Esophagus muscularis mucosa (tissue), 4 donors: ENCODE measurements around the gene SYTL1. TPM values are rescaled to one million over a fixed set of nuclear protein-coding genes. Genes with fewer than 3 reads are reported as not detected.

Experiments used
- DNase-seq: peaks from one replicate; pipeline ENCODE4 v3.0.0-alpha.2; 2017; ENCODE audit errors: extremely low spot score
- H3K27ac ChIP-seq, 4 donors: fragments of 200-600 bp; sonication (generic); replicated peaks in 1 of 4; 1 replicate in 3 of 4; 2 replicates in 1 of 4; pipeline ENCODE4 v1.5.1; 2016 to 2019; ENCODE audit warnings: mild to moderate bottlenecking in 1 of 4
- H3K27me3 ChIP-seq, 4 donors: fragments of 200-600 bp; sonication (generic); one replicate each; pipeline versions ENCODE4 v1.5.1 to v1.6.0; 2016 to 2019
- H3K36me3 ChIP-seq, 4 donors: fragments of 200-600 bp; sonication (generic); one replicate each; pipeline ENCODE4 v1.5.1; 2016 to 2019
- H3K4me1 ChIP-seq, 4 donors: fragments of 200-600 bp; sonication (generic); one replicate each; pipeline ENCODE4 v1.5.1; 2016 to 2019
- H3K4me3 ChIP-seq, 4 donors: fragments of 200-600 bp; sonication (generic); 1 replicate in 2 of 4; 2 replicates in 2 of 4; pipeline ENCODE4 v1.5.1; 2016 to 2019; ENCODE audit warnings: mild to moderate bottlenecking in 4 of 4, moderate library complexity in 1 of 4
- H3K9me3 ChIP-seq, 4 donors: fragments of 200-600 bp; sonication (generic); 1 replicate in 3 of 4; 2 replicates in 1 of 4; pipeline ENCODE4 v1.5.1; 2016 to 2019
- CTCF ChIP-seq, 3 experiments: fragments of 200-600 bp in 2 of 3; fragments of 450-650 bp in 1 of 3; sonication (generic) in 2 of 3; IDR thresholded peaks; one replicate each; pipeline ENCODE4 v1.5.1; 2017 to 2019; ENCODE audit warnings: antibody characterized with exemption in 3 of 3, mild to moderate bottlenecking in 2 of 3, moderate library complexity in 1 of 3
- EP300 ChIP-seq: sonication (generic); formaldehyde crosslinking; IDR thresholded peaks from one replicate; pipeline ENCODE4 v1.6.1; 2017; ENCODE audit warnings: antibody characterized with exemption
- POLR2A ChIP-seq: fragments of 450-650 bp; IDR thresholded peaks from one replicate; pipeline ENCODE4 v1.6.1; 2017; ENCODE audit warnings: antibody characterized with exemption, moderate library complexity, mild to moderate bottlenecking, low read depth
- POLR2AphosphoS5 ChIP-seq, 2 donors: sonication (generic); formaldehyde crosslinking; IDR thresholded peaks; one replicate each; pipeline ENCODE4 v1.6.1; 2017; ENCODE audit warnings: antibody characterized with exemption in 2 of 2
- WGBS: methylation state at CpG from one replicate; pipeline ENCODE4 v1.1.5; 2018; 5-methylcytosine and 5-hydroxymethylcytosine counted together
- intact Hi-C: fragments of 100-400 bp; cut with DNase I; formaldehyde crosslinking; loops from one replicate; pipeline ENCODE4 v1.15.1; 2023
- total RNA-seq, 4 donors: library from RNA; depleted of rRNA; stranded (reverse); fragments of >200 nt; gene quantifications; one replicate each; pipeline versions ENCODE4 v1.1.0 to v1.2.1, GENCODE V29; 2016

Gene SYTL1
- total RNA-seq, 4 donors from 2014 or later: 0.29 to 3.7 (median 1.5) TPM

GRCh38 chr1:27335506-27336422 is 6.1 kb upstream of the SYTL1 start:
- Histone ChIP-seq H3K4me3 (no peak overlapping the region), H3K36me3 (peaks cover 23 to 77% (median 63%) of the 10 kb centered on the region in 4 donors), H3K4me1 (peaks cover 0 to 19% (median 8%) of the 10 kb centered on the region in 4 donors), H3K9me3 (no peaks in the 10 kb centered on the region), H3K27ac (no peak overlapping the region), H3K27me3 (no peaks in the 10 kb centered on the region)
- DNase-seq: no peak
- TF ChIP-seq EP300: no peak
- no peak for TF ChIP-seq POLR2A
- TF ChIP-seq POLR2AphosphoS5 (IDR thresholded peaks at IDR 0.05): no peak
- no peak for TF ChIP-seq CTCF (IDR thresholded peaks at IDR 0.05)
- intact Hi-C loops: loop anchor here (10.0 kb wide), 1 partner anchor 49 kb away; the partner anchor contains the start of gene CD164L2
- 88% methylated on average over 16 of the region's 17 CpGs for WGBS

- H3K4me1 ChIP-seq: peaks cover 0 to 18% (median 7%) of the 10 kb centered on the region in 4 donors
- no peak for DNase-seq
- TF ChIP-seq EP300 (no peak), POLR2A (no peak), POLR2AphosphoS5 (IDR thresholded peaks at IDR 0.05) (no peak), CTCF (IDR thresholded peaks at IDR 0.05) (no peak)
- WGBS: 89% methylated on average over 5 of the region's 5 CpGs
- H3K27me3 ChIP-seq: no peaks in the 10 kb centered on the region
- intact Hi-C loops: loop anchor here (10.0 kb wide), 1 partner anchor 48 kb away; the partner anchor contains the start of gene CD164L2
- H3K36me3 ChIP-seq: peaks cover 17 to 68% (median 53%) of the 10 kb centered on the region in 4 donors
- no peaks in the 10 kb centered on the region for H3K9me3 ChIP-seq
- no peak overlapping the region for H3K27ac ChIP-seq
- no peak overlapping the region for H3K4me3 ChIP-seq
Measured at GRCh38 chr1:27336756-27337155, 5.1 kb upstream of the SYTL1 start.

- H3K27me3 ChIP-seq: no peaks in the 10 kb centered on the region
- 97% methylated on average over 6 of the region's 6 CpGs for WGBS
- H3K9me3 ChIP-seq: no peaks in the 10 kb centered on the region
- H3K27ac ChIP-seq: no peak overlapping the region
- intact Hi-C loops: loop anchor here (10.0 kb wide), 1 partner anchor 46 kb away; the partner anchor contains the start of gene CD164L2
- no peak for TF ChIP-seq POLR2AphosphoS5 (IDR thresholded peaks at IDR 0.05)
- TF ChIP-seq CTCF (IDR thresholded peaks at IDR 0.05): no peak
- no peak for TF ChIP-seq EP300
- no peak for TF ChIP-seq POLR2A
- peaks cover 14 to 48% (median 33%) of the 10 kb centered on the region in 4 donors for H3K36me3 ChIP-seq
- no peak for DNase-seq
- no peak overlapping the region for H3K4me3 ChIP-seq
- H3K4me1 ChIP-seq: peaks cover 0 to 13% (median 2%) of the 10 kb centered on the region in 4 donors
Measured at GRCh38 chr1:27338751-27339150, 3.1 kb upstream of the SYTL1 start.

- WGBS: 62% methylated on average over 5 of the region's 5 CpGs
Measured at GRCh38 chr1:27339213-27339612, 2.6 kb upstream of the SYTL1 start.

More at GRCh38 chr1:27339213-27339612, 2.6 kb upstream of the SYTL1 start:
- peaks cover 9 to 43% (median 29%) of the 10 kb centered on the region in 4 donors for H3K36me3 ChIP-seq
- no peak overlapping the region for H3K4me3 ChIP-seq
- H3K9me3 ChIP-seq: no peaks in the 10 kb centered on the region
- H3K27ac ChIP-seq: no peak overlapping the region
- peaks cover 0 to 13% (median 2%) of the 10 kb centered on the region in 4 donors for H3K4me1 ChIP-seq
- TF ChIP-seq EP300 (no peak), CTCF (IDR thresholded peaks at IDR 0.05) (no peak), POLR2A (no peak), POLR2AphosphoS5 (IDR thresholded peaks at IDR 0.05) (no peak)
- DNase-seq: no peak
- no peaks in the 10 kb centered on the region for H3K27me3 ChIP-seq
- intact Hi-C loops: loop anchor here (10.0 kb wide), 1 partner anchor 46 kb away; the partner anchor contains the start of gene CD164L2
